BJ (cell line): ENCODE data around the gene COPRS. TPM values are rescaled to one million over a fixed set of nuclear protein-coding genes. Genes with fewer than 3 reads are reported as not detected.
A peak's percentile ranks its signal among the peaks of the same experiment; 100 is the strongest.

Experiments
- CTCF ChIA-PET: fragments of 350-600 bp; formaldehyde crosslinking; extraction: SDS; loops from one replicate; lab custom pipeline; 2021; ENCODE audit warnings: antibody characterized with exemption, inconsistent platforms; lab: Yijun Ruan, JAX
- POLR2A ChIA-PET: fragments of 300-600 bp; sonication (Branson Sonifier 250); formaldehyde crosslinking; extraction: SDS; loops from one replicate; lab custom pipeline; 2021; ENCODE audit warnings: antibody characterized with exemption; lab: Charles Lee
- DNase-seq: peaks from one replicate; pipeline ENCODE4 v3.0.0-alpha.2; 2011; ENCODE audit warnings: low read depth
- H3K27me3 ChIP-seq: 2 replicates; pipeline ENCODE4 v1.6.0; 2011; ENCODE audit warnings: low read length; ENCODE audit not compliant: control insufficient read depth, insufficient read depth
- H3K36me3 ChIP-seq: 2 replicates; pipeline ENCODE4 v1.5.1; 2011; ENCODE audit warnings: low read length; ENCODE audit not compliant: control insufficient read depth, insufficient read depth
- H3K4me3 ChIP-seq: 2 replicates; pipeline ENCODE4 v1.5.1; 2011; ENCODE audit warnings: low read depth, mild to moderate bottlenecking, control low read depth, low read length
- polyA plus RNA-seq: library from polyadenylated mRNA; depleted of rRNA; stranded (reverse); fragments of >200 nt; gene quantifications from 2 replicates; pipeline ENCODE4 v1.2.3, GENCODE V29; 2011
- TF ChIP-seq, protein P1 (sequence below): IDR thresholded peaks from 2 replicates; pipeline ENCODE4 v1.5.1; 2011; ENCODE audit warnings: low read depth, mild to moderate bottlenecking, control low read depth, inconsistent platforms, low read length, moderate library complexity; ENCODE audit not compliant: insufficient read depth

COPRS gene
- polyA plus RNA-seq, 1 experiment: 44.5 TPM

DNA sequence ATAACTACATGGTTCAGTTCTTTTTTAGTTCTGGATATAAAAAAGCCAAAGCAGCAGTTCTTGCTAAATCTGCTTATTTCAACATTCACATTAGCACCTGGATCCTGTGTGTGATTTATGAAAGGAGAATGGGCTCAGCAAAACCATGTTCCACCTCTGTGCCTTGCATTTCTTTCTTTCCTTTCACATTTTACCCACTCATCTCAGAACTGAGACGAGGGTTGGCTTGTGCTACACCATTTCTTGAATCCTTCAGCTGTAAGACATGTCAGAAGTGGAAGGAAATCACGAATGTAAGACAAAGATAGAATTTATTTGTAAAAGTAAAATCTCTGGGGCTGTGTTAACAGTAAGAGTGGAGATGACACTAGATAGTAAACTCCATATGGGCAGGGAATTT is 43.6 kb upstream of the COPRS start:
- no peak for DNase-seq
- Histone ChIP-seq H3K27me3 (no peaks in the 10 kb centered on the region), H3K4me3 (no peak overlapping the region), H3K36me3 (peaks cover 5% of the 10 kb centered on the region; the same call in 1 of the 2 replicates)
- ChIA-PET CTCF (interaction anchor here (0.6 to 3.9 kb wide), 3 partner anchors 10 to 466 kb away, joined by 4 to 19 read pairs (median 11); no protein-coding TSS in a partner anchor), POLR2A (no interaction called here)
- TF ChIP-seq, protein P1, sequence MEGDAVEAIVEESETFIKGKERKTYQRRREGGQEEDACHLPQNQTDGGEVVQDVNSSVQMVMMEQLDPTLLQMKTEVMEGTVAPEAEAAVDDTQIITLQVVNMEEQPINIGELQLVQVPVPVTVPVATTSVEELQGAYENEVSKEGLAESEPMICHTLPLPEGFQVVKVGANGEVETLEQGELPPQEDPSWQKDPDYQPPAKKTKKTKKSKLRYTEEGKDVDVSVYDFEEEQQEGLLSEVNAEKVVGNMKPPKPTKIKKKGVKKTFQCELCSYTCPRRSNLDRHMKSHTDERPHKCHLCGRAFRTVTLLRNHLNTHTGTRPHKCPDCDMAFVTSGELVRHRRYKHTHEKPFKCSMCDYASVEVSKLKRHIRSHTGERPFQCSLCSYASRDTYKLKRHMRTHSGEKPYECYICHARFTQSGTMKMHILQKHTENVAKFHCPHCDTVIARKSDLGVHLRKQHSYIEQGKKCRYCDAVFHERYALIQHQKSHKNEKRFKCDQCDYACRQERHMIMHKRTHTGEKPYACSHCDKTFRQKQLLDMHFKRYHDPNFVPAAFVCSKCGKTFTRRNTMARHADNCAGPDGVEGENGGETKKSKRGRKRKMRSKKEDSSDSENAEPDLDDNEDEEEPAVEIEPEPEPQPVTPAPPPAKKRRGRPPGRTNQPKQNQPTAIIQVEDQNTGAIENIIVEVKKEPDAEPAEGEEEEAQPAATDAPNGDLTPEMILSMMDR: no peak

DNA sequence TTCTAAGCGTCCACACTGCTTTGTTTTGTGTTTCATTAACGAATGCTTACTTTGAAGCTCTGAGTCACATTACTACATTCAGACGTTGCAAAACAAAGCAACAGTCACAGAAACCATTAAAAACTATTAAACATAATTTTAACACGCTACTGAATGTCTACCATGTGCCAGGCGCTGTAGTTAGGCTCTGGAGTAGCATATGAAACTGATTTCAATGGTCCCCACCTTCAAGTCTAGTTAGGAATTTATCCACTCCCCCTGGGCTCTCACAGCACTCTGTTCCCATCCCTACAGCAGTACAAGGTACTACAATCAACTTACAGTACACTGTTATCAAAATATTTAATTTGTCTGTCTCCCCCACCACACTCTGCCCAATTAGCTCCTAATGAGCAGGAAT is 41.8 kb upstream of the COPRS start:
- DNase-seq: no peak
- ChIA-PET POLR2A (no interaction called here), CTCF (interaction anchor here (0.6 to 3.9 kb wide), 16 partner anchors 9 to 931 kb away, joined by 3 to 19 read pairs (median 3); partner anchors contain the start of gene COPRS)
- Histone ChIP-seq H3K4me3 (peak overlapping the region; percentile 77), H3K27me3 (no peaks in the 10 kb centered on the region), H3K36me3 (peaks cover 7% of the 10 kb centered on the region; the same call in 1 of the 2 replicates)
- TF ChIP-seq, protein P1: no peak

DNA sequence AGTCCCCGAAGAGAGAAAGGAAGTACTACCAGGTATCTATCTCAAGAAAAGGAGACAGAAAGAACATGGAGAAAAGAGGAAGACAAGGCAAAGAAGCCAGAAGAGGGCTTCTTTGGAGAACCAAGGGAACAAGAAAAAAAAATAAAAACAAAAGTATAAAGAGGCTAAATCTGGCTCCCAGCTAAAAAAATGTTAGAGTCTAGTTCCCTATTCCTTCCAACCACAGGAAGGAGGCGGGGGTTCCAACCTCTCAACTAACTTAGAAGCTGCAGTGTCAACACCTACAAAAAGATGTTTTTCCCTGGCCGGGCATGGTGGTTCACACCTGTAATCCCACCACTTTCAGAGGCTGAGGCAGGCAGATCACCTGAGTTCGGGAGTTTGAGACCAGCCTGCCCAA is 29.1 kb upstream of the COPRS start:
- ChIA-PET POLR2A (no interaction called here), CTCF (no interaction called here)
- no peak overlapping the region for H3K4me3 ChIP-seq
- peaks cover 15% of the 10 kb centered on the region for H3K36me3 ChIP-seq
- DNase-seq: no peak
- TF ChIP-seq, protein P1: no peak
- H3K27me3 ChIP-seq: no peaks in the 10 kb centered on the region

DNA sequence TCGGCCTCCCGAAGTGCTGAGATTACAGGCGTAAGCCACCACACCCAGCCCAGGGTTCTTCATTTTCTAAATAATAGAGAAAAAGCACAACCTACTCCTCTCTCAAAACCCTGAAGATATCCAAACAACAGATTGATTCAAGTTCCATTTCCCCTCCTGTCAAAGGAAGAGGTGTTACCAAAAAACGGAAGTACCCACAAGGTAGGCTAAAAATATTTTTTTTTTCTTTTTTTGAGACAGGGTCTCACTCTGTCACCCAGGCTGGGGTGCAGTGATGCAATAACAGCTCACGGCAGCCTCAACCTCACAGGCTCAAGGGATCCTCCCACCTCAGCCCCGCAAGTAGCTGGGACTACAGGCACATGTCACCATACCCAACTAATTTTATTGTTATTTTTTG is 23.5 kb upstream of the COPRS start:
- ChIA-PET POLR2A (no interaction called here), CTCF (interaction anchor here (0.7 to 1.2 kb wide), 4 partner anchors 19 to 445 kb away, joined by 3 to 4 read pairs (median 3); partner anchors contain the start of gene UTP6)
- no peak overlapping the region for H3K4me3 ChIP-seq

DNA sequence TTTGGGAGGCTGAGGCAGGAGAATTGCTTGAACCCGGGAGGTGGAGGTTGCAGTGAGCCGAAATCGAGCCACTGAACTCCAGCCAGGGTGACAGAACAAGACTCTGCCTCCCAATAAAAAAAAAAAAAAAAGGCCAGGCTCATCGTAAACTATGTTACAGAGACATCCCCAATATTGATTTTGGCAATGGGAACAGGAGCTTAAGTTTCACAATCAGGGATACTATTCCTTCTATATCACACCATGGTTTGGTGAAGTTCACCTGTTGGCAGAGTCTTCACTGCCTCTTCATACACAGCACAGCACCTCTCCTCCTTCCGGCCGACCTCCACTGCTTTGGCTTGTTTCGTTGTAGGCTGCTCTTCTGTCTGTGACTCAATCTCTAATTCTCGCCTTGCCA is 21.3 kb upstream of the COPRS start:
- TF ChIP-seq, protein P1: no peak
- POLR2A ChIA-PET: interaction anchor here (0.6 kb wide), 1 partner anchor 38 kb away, joined by 3 read pairs; no protein-coding TSS in a partner anchor
- no peak overlapping the region for H3K4me3 ChIP-seq
- no peak for DNase-seq
- H3K27me3 ChIP-seq: no peaks in the 10 kb centered on the region
- peaks cover 15% of the 10 kb centered on the region for H3K36me3 ChIP-seq
- CTCF ChIA-PET: no interaction called here

More for the DNA sequence above, 23.5 kb upstream of the COPRS start:
- peaks cover 19% of the 10 kb centered on the region for H3K36me3 ChIP-seq
- TF ChIP-seq, protein P1: no peak
- DNase-seq: no peak
- H3K27me3 ChIP-seq: no peaks in the 10 kb centered on the region
